Measurements from ENCODE around the gene ZNF862.

ZNF862 gene

DNA sequence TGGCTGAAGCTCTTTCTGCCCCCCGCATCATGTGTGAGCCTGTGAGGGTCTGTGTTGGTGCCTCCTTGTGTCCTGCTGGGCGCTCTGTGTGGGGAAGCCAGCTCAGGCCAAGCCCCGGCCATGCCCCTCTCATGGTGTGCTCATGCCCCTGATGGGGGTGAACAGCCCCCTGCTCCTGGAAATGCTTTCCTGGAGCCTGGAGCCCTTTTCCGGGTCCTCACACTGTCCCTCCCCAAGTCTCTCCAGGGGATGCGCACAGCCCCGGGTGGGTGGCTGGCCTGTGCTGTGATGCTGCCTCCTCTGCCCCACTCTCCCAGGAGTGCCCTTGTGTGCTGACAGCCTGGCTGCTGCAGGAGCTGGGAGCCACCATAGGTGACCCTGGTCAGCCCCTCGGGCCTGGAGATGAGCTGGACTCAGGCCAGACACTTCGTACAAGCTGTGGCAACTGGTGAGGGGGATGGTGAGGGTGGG, 20.8 kb upstream of the ZNF862 start:
- no peaks in the 10 kb centered on the region for H3K27me3 Mint-ChIP-seq (ENCODE audit: low read depth)
- no peak overlapping the region for H3K4me3 Mint-ChIP-seq
- H3K36me3 Mint-ChIP-seq (ENCODE audit: low read depth) = no peaks in the 10 kb centered on the region
- H3K4me1 Mint-ChIP-seq (ENCODE audit: low read depth) = no peaks in the 10 kb centered on the region
- H3K9me3 Mint-ChIP-seq = no peaks in the 10 kb centered on the region
- no peak overlapping the region for H3K27ac Mint-ChIP-seq

GRCh38 chr7:149817836-149818535, 20.2 kb upstream of the ZNF862 start:
- no peak overlapping the region for H3K27ac Mint-ChIP-seq
- H3K9me3 Mint-ChIP-seq = no peaks in the 10 kb centered on the region
- no peaks in the 10 kb centered on the region for H3K27me3 Mint-ChIP-seq (ENCODE audit: low read depth)
- H3K4me3 Mint-ChIP-seq = no peak overlapping the region
- H3K4me1 Mint-ChIP-seq (ENCODE audit: low read depth) = no peaks in the 10 kb centered on the region
- no peaks in the 10 kb centered on the region for H3K36me3 Mint-ChIP-seq (ENCODE audit: low read depth)

DNA sequence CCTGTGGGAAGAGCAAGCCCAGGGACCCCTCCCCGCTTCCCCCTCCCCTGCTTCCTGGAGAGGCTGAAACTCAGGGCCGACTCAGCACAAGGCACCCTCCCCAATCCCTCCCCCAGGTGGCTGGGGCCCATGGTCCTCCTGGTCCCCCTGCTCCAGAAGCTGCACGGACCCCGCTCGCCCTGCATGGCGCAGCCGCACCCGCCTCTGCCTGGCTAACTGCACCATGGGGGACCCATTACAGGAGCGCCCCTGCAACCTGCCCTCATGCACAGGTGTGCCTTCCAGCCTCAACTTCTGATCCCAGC, 19.7 kb upstream of the ZNF862 start:
- H3K36me3 Mint-ChIP-seq (ENCODE audit: low read depth) = no peaks in the 10 kb centered on the region
- H3K27ac Mint-ChIP-seq = no peak overlapping the region
- no peaks in the 10 kb centered on the region for H3K4me1 Mint-ChIP-seq (ENCODE audit: low read depth)
- H3K9me3 Mint-ChIP-seq = no peaks in the 10 kb centered on the region
- H3K4me3 Mint-ChIP-seq = no peak overlapping the region
- H3K27me3 Mint-ChIP-seq (ENCODE audit: low read depth) = no peaks in the 10 kb centered on the region

- H3K4me3 Mint-ChIP-seq = no peak overlapping the region
Observed at GRCh38 chr7:149819141-149819960, 18.8 kb upstream of the ZNF862 start.

GRCh38 chr7:149819961-149820340, 18.2 kb upstream of the ZNF862 start:
- no peak overlapping the region for H3K4me3 Mint-ChIP-seq
- no peaks in the 10 kb centered on the region for H3K9me3 Mint-ChIP-seq
- no peaks in the 10 kb centered on the region for H3K4me1 Mint-ChIP-seq (ENCODE audit: low read depth)

More at GRCh38 chr7:149819141-149819960, 18.8 kb upstream of the ZNF862 start:
- Mint-ChIP-seq H3K36me3 (ENCODE audit: low read depth) (no peaks in the 10 kb centered on the region), H3K27me3 (ENCODE audit: low read depth) (no peaks in the 10 kb centered on the region), H3K4me1 (ENCODE audit: low read depth) (no peaks in the 10 kb centered on the region), H3K27ac (no peak overlapping the region), H3K9me3 (no peaks in the 10 kb centered on the region)

DNA sequence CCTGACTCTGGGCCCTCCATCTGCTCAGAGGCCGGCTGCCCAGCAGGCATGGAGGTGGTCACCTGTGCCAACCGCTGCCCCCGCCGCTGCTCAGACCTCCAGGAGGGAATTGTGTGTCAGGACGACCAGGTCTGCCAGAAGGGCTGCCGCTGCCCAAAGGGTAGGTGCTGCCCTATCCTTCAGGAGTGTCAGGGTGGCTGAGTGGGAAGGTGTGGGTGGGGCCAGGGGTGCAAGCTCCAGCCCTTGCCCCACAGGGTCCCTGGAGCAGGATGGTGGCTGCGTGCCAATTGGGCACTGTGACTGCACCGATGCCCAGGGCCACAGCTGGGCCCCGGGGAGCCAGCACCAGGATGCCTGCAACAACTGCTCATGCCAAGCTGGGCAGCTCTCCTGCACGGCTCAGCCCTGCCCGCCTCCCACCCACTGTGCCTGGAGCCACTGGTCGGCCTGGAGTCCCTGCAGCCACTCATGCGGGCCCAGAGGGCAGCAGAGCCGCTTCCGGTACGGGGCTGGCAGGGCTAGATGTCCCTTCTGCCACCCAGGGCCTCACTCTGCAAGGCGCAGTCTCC, 17.5 kb upstream of the ZNF862 start:
- H3K4me3 Mint-ChIP-seq = no peak overlapping the region
- no peak overlapping the region for H3K27ac Mint-ChIP-seq
- no peaks in the 10 kb centered on the region for H3K4me1 Mint-ChIP-seq (ENCODE audit: low read depth)
- no peaks in the 10 kb centered on the region for H3K9me3 Mint-ChIP-seq
- H3K27me3 Mint-ChIP-seq (ENCODE audit: low read depth) = no peaks in the 10 kb centered on the region
- no peaks in the 10 kb centered on the region for H3K36me3 Mint-ChIP-seq (ENCODE audit: low read depth)

More at GRCh38 chr7:149819961-149820340, 18.2 kb upstream of the ZNF862 start:
- Mint-ChIP-seq H3K36me3 (ENCODE audit: low read depth) (no peaks in the 10 kb centered on the region), H3K27me3 (ENCODE audit: low read depth) (no peaks in the 10 kb centered on the region), H3K27ac (no peak overlapping the region)

GRCh38 chr7:149821191-149822148, 16.7 kb upstream of the ZNF862 start:
- no peak overlapping the region for H3K4me3 Mint-ChIP-seq
- H3K4me1 Mint-ChIP-seq (ENCODE audit: low read depth) = no peaks in the 10 kb centered on the region
- no peak overlapping the region for H3K27ac Mint-ChIP-seq
- no peaks in the 10 kb centered on the region for H3K27me3 Mint-ChIP-seq (ENCODE audit: low read depth)
- H3K9me3 Mint-ChIP-seq = no peaks in the 10 kb centered on the region
- no peaks in the 10 kb centered on the region for H3K36me3 Mint-ChIP-seq (ENCODE audit: low read depth)

DNA sequence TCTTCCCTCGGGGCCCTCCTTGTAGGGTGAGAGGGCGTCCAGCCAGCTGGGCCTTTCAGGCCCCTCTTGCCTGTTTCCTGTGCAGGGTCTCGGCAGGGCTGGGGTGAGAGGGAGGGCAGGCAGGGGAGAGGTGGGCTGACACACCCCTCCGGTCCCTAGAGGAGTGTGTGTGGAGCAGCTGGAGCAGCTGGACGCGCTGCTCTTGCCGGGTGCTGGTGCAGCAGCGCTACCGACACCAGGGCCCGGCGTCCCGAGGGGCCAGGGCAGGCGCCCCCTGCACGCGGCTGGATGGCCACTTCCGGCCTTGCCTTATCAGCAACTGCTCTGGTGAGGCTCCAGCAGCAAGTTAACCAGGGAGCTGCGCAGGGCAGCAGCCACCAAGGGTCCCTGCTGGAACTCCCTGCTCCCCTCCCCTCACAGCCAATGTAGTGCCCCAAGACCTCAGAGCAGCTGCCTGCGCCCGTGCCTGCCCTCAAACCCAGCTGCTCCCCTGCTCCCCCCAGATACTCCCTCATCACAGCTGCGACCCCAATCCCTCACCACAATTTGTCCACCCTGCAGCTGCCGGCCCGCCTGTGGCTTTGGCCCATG, 15.7 kb upstream of the ZNF862 start:
- no peak overlapping the region for H3K4me3 Mint-ChIP-seq
- H3K27ac Mint-ChIP-seq = no peak overlapping the region

GRCh38 chr7:149823191-149823630, 15.0 kb upstream of the ZNF862 start:
- Mint-ChIP-seq H3K9me3 (no peaks in the 10 kb centered on the region), H3K4me3 (no peak overlapping the region), H3K27me3 (ENCODE audit: low read depth) (no peaks in the 10 kb centered on the region), H3K36me3 (ENCODE audit: low read depth) (no peaks in the 10 kb centered on the region), H3K27ac (no peak overlapping the region), H3K4me1 (ENCODE audit: low read depth) (no peaks in the 10 kb centered on the region)

More for the DNA sequence above, 15.7 kb upstream of the ZNF862 start:
- Mint-ChIP-seq H3K4me1 (ENCODE audit: low read depth) (no peaks in the 10 kb centered on the region), H3K36me3 (ENCODE audit: low read depth) (no peaks in the 10 kb centered on the region), H3K9me3 (no peaks in the 10 kb centered on the region), H3K27me3 (ENCODE audit: low read depth) (no peaks in the 10 kb centered on the region)

DNA sequence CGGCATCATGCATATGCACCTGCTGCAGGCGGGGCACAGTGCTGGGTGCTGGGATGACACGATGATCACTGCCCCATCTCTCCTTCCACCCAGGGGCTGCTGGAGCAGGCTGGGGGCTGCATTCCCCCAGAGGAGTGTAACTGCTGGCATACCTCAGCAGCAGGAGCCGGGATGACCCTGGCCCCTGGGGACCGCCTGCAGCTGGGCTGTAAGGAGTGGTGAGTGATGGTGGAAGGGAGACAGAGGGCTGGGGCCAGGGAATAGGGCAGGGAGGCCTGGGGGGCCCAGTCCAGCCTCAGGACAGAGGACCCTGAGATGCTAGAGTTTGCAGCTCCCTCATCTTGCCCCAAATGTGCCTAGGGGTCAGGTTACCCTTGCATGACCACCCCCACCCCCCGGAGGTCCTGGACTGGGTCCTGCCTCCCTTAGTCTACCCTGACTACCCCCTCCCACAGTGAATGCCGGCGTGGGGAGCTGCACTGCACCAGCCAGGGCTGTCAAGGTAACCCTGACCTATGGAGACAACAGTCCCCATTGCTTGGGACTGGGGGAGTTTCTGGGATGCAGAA, 14.5 kb upstream of the ZNF862 start:
- Mint-ChIP-seq H3K4me3 (no peak overlapping the region), H3K27me3 (ENCODE audit: low read depth) (no peaks in the 10 kb centered on the region), H3K4me1 (ENCODE audit: low read depth) (no peaks in the 10 kb centered on the region), H3K36me3 (ENCODE audit: low read depth) (no peaks in the 10 kb centered on the region), H3K27ac (no peak overlapping the region), H3K9me3 (no peaks in the 10 kb centered on the region)

- no peaks in the 10 kb centered on the region for H3K4me1 Mint-ChIP-seq (ENCODE audit: low read depth)
- H3K4me3 Mint-ChIP-seq = no peak overlapping the region
- no peaks in the 10 kb centered on the region for H3K9me3 Mint-ChIP-seq
Observed at GRCh38 chr7:149824301-149824741, 13.9 kb upstream of the ZNF862 start.

DNA sequence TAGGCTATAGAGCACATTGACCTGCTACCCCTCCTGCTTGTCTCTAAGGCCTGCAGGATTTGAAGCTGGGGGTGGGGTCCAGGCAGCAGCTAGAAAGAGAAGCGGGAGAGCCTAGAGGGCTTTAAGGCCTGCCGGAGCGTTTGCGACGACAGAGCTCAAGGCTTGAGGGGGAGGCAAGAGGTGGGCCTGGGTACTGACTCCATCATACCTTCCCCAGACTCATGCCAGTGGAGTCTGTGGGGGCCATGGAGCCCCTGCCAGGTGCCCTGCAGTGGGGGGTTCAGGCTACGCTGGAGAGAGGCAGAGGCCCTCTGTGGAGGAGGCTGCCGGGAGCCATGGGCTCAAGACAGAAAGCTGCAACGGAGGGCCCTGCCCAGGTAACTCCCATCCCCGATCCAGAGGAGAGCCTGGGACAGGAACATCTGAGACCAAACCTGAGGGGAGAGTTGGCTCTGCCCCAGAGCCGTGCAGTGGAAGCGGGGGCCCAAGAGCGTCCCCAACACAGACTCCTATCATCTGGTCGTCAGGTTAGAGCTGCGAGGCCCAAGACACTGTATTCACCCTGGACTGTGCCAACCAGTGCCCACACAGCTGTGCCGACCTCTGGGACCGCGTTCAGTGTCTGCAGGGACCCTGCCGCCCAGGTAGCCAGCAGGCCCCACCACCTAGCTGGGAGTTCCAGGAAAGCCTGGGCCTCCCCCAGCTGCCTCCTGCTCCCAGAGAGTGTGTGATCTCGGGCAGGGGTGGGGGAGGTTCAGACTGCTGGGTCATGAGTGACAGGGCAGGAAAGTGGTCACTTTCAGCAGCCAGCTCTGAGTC, 13.2 kb upstream of the ZNF862 start:
- H3K9me3 Mint-ChIP-seq = no peaks in the 10 kb centered on the region
- H3K27me3 Mint-ChIP-seq (ENCODE audit: low read depth) = no peaks in the 10 kb centered on the region

More at GRCh38 chr7:149824301-149824741, 13.9 kb upstream of the ZNF862 start:
- Mint-ChIP-seq H3K27ac (no peak overlapping the region), H3K27me3 (ENCODE audit: low read depth) (no peaks in the 10 kb centered on the region), H3K36me3 (ENCODE audit: low read depth) (no peaks in the 10 kb centered on the region)

More for the DNA sequence above, 13.2 kb upstream of the ZNF862 start:
- H3K36me3 Mint-ChIP-seq (ENCODE audit: low read depth) = no peaks in the 10 kb centered on the region
- no peaks in the 10 kb centered on the region for H3K4me1 Mint-ChIP-seq (ENCODE audit: low read depth)
- H3K4me3 Mint-ChIP-seq = no peak overlapping the region
- no peak overlapping the region for H3K27ac Mint-ChIP-seq

Data from T-helper 1 cell treated with Interleukin-12 subunit alpha and Interleukin-12 subunit beta and Interleukin-4 antibody, amounts not matched to agents 30 μg/mL and 1 μg/mL, for 36 hours (primary cell).